Adipocyte (in vitro differentiated cells): ENCODE data around the gene VCL.

Source experiments
- DNase-seq: peaks from one replicate; pipeline ENCODE4 v3.0.0-alpha.2; 2015; ENCODE audit warnings: low read depth
- H3K27me3 ChIP-seq: replicated peaks from 2 replicates; pipeline ENCODE4 v1.7.0; 2013; ENCODE audit warnings: mild to moderate bottlenecking, low read length, moderate library complexity; ENCODE audit not compliant: control insufficient read depth, insufficient read depth
- H3K36me3 ChIP-seq: 2 replicates; pipeline ENCODE4 v1.7.0; 2013; ENCODE audit warnings: low read length, mild to moderate bottlenecking, moderate library complexity; ENCODE audit not compliant: control insufficient read depth, insufficient read depth, severe bottlenecking
- H3K4me1 ChIP-seq: 2 replicates; pipeline ENCODE4 v1.7.0; 2013; ENCODE audit warnings: mild to moderate bottlenecking, low read length, moderate library complexity; ENCODE audit not compliant: control insufficient read depth, insufficient read depth
- H3K4me3 ChIP-seq: 2 replicates; pipeline ENCODE4 v1.7.0; 2013; ENCODE audit warnings: mild to moderate bottlenecking, low read length, moderate library complexity
- H3K9ac ChIP-seq: 2 replicates; pipeline ENCODE4 v1.7.0; 2013; ENCODE audit warnings: mild to moderate bottlenecking, low read length, moderate library complexity
- H3K9me3 ChIP-seq: 2 replicates; pipeline ENCODE4 v1.7.0; 2013; ENCODE audit warnings: mild to moderate bottlenecking, low read length, moderate library complexity; ENCODE audit not compliant: control insufficient read depth

VCL gene

DNA sequence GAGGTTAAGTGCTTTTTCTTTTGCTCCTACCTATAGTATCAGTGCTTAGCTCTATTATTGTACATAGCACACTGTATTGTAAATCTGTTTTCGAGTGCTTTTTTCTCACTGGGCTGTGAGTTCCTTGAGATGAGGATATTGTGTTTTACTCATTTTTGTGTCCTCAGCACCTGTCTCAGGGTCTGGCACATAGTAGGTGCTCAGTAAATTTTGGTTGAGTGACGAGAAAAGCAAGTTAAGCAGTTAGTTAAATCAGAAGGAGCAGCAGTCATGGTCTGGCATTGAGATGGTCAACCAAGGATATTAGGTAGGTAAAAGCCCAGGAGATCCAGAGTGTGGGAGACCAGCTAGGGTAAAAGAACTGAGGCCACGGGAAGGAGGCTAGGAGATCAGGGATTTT is 101.5 kb downstream of the VCL start:
- no peaks in the 10 kb centered on the region for H3K4me1 ChIP-seq
- H3K9me3 ChIP-seq: no peaks in the 10 kb centered on the region
- no peak overlapping the region for H3K4me3 ChIP-seq
- H3K9ac ChIP-seq: no peak overlapping the region
- peaks cover 95% of the 10 kb centered on the region for H3K36me3 ChIP-seq
- no peak for DNase-seq
- H3K27me3 ChIP-seq: no peaks in the 10 kb centered on the region

- DNase-seq: no peak
- Histone ChIP-seq H3K27me3 (no peaks in the 10 kb centered on the region), H3K4me3 (no peak overlapping the region), H3K9me3 (no peaks in the 10 kb centered on the region), H3K9ac (no peak overlapping the region), H3K4me1 (no peaks in the 10 kb centered on the region), H3K36me3 (peaks cover 95% of the 10 kb centered on the region)
Measured at GRCh38 chr10:74099836-74100235, 101.9 kb downstream of the VCL start.

GRCh38 chr10:74103560-74104258 is 105.8 kb downstream of the VCL start:
- DNase-seq: peak; percentile 56
- no peak overlapping the region for H3K9ac ChIP-seq
- H3K27me3 ChIP-seq: no peaks in the 10 kb centered on the region
- no peak overlapping the region for H3K4me3 ChIP-seq
- H3K4me1 ChIP-seq: no peaks in the 10 kb centered on the region
- H3K9me3 ChIP-seq: no peaks in the 10 kb centered on the region
- H3K36me3 ChIP-seq: peaks cover 91% of the 10 kb centered on the region

DNA sequence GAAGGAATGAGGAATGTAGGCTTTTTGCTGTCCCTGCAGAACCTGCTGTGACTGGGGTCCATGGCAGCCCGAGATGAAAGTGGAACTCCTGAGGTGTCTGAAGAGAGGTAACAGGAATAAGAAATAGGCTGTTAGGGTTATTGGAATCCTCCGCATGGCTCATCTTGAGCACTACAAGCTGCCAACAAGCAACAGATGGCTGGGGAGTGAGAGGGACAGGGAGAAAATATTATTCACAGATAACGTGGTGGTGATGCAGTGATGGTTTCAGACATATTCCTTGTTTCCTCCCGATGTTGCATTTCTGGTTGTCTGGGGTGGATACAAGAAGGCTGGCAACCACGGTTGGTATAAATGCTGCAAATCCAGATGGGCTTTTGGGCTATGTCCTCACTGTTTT is 106.6 kb downstream of the VCL start:
- no peak for DNase-seq
- Histone ChIP-seq H3K9ac (no peak overlapping the region), H3K27me3 (no peaks in the 10 kb centered on the region), H3K9me3 (no peaks in the 10 kb centered on the region), H3K4me3 (no peak overlapping the region), H3K36me3 (peaks cover 91% of the 10 kb centered on the region), H3K4me1 (no peaks in the 10 kb centered on the region)

DNA sequence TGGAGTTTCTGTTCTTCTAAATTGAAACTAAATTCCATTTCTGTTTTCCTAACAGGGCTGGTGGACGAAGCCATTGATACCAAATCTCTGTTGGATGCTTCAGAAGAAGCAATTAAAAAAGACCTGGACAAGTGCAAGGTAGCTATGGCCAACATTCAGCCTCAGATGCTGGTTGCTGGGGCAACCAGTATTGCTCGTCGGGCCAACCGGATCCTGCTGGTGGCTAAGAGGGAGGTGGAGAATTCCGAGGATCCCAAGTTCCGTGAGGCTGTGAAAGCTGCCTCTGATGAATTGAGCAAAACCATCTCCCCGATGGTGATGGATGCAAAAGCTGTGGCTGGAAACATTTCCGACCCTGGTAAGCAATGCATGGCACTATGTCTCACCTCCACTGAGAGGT is 107.1 kb downstream of the VCL start:
- DNase-seq: no peak
- H3K4me1 ChIP-seq: no peaks in the 10 kb centered on the region
- H3K9me3 ChIP-seq: no peaks in the 10 kb centered on the region
- H3K27me3 ChIP-seq: no peaks in the 10 kb centered on the region
- H3K4me3 ChIP-seq: no peak overlapping the region
- H3K36me3 ChIP-seq: peaks cover 91% of the 10 kb centered on the region
- H3K9ac ChIP-seq: no peak overlapping the region

DNA sequence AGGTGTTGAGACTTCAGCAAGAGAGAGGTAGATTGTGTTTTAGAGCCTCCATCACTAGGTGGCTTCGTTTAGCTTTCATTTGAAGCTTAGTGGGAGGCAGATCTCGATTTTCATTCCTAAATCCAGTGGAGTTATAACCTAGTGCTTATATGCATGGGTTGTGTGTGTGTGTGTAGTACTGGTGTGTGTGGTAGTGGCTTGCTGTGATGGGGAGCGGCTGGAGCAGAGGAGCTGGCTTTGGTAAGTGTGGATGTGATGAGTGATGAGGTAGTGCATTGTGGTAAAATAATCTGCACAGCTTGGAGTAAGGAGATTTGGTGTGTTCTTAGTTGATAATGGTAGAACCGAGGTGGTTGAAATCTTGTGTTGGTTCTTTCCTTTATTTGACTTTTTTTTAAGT is 109.5 kb downstream of the VCL start:
- peaks cover 95% of the 10 kb centered on the region for H3K36me3 ChIP-seq
- no peak overlapping the region for H3K4me3 ChIP-seq

GRCh38 chr10:74109452-74109851 is 111.5 kb downstream of the VCL start:
- no peaks in the 10 kb centered on the region for H3K27me3 ChIP-seq
- no peak overlapping the region for H3K4me3 ChIP-seq
- DNase-seq: no peak
- peaks cover 95% of the 10 kb centered on the region for H3K36me3 ChIP-seq
- H3K9me3 ChIP-seq: no peaks in the 10 kb centered on the region
- H3K9ac ChIP-seq: no peak overlapping the region
- H3K4me1 ChIP-seq: peaks cover 14% of the 10 kb centered on the region

More for the DNA sequence above, 109.5 kb downstream of the VCL start:
- no peaks in the 10 kb centered on the region for H3K4me1 ChIP-seq
- H3K27me3 ChIP-seq: no peaks in the 10 kb centered on the region
- no peaks in the 10 kb centered on the region for H3K9me3 ChIP-seq
- no peak overlapping the region for H3K9ac ChIP-seq
- no peak for DNase-seq

GRCh38 chr10:74110120-74110519 is 112.2 kb downstream of the VCL start:
- Histone ChIP-seq H3K9ac (no peak overlapping the region), H3K9me3 (no peaks in the 10 kb centered on the region), H3K4me3 (no peak overlapping the region), H3K27me3 (no peaks in the 10 kb centered on the region), H3K4me1 (peaks cover 14% of the 10 kb centered on the region), H3K36me3 (peaks cover 95% of the 10 kb centered on the region)
- DNase-seq: no peak

GRCh38 chr10:74111799-74112198 is 113.9 kb downstream of the VCL start:
- Histone ChIP-seq H3K9ac (no peak overlapping the region), H3K27me3 (no peaks in the 10 kb centered on the region), H3K36me3 (peaks cover 95% of the 10 kb centered on the region), H3K4me1 (peaks cover 14% of the 10 kb centered on the region), H3K9me3 (no peaks in the 10 kb centered on the region), H3K4me3 (no peak overlapping the region)
- DNase-seq: no peak

DNA sequence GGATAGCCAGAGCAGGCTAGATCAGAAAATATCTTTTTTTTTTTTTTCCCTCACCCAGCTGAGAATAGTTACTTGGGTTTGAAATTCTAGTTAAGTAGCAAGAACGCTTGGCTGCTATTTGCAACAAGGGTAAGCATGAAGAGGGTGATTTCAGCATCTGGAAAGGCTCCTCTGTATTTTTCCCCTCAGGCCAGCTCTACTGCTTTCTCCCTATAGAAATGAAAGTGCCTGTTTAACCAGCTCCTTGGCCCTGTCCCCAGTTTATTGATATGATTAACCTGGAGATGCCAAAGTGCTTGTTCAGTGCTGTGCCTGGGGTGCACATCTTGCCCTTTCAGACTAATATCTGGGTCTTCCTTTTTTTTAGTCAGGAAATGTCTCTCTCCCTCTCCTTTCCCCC is 115.6 kb downstream of the VCL start:
- Histone ChIP-seq H3K27me3 (no peaks in the 10 kb centered on the region), H3K9me3 (no peaks in the 10 kb centered on the region), H3K9ac (peak overlapping the region; percentile 3), H3K4me1 (peaks cover 25% of the 10 kb centered on the region), H3K4me3 (no peak overlapping the region), H3K36me3 (peaks cover 98% of the 10 kb centered on the region)
- peak; percentile 81 for DNase-seq

DNA sequence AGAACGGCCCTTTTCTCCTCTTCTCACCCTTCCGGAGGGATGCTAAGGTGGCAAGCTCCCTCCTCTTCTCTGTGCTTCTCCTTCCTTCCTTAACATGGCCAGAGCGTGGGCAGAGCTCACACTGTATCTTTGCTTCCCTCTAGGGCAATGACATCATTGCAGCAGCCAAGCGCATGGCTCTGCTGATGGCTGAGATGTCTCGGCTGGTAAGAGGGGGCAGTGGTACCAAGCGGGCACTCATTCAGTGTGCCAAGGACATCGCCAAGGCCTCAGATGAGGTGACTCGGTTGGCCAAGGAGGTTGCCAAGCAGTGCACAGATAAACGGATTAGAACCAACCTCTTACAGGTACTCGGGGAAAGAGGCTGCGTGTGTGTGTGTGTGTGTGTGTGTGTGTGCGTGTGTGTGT is 116.1 kb downstream of the VCL start:
- Histone ChIP-seq H3K4me1 (peaks cover 30% of the 10 kb centered on the region), H3K9ac (peak overlapping the region; percentile 3), H3K27me3 (no peaks in the 10 kb centered on the region), H3K4me3 (no peak overlapping the region), H3K9me3 (no peaks in the 10 kb centered on the region), H3K36me3 (peaks cover 98% of the 10 kb centered on the region)
- DNase-seq: no peak

DNA sequence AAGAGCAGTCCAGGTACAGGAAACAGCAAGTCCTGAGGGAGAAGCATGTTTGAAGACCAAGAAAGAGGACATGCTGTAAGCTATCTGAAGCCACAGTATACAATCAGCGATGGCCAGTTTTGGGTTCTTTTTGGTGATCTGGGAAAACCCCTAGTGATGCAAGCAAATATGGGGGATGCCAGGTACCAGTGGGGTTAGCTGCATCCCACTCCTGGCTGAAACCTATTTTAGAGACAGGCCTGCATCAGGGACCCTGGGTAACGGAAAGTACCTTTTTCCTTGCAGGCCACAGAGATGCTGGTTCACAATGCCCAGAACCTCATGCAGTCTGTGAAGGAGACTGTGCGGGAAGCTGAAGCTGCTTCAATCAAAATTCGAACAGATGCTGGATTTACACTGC is 119.8 kb downstream of the VCL start:
- Histone ChIP-seq H3K9ac (no peak overlapping the region), H3K36me3 (peaks cover 94% of the 10 kb centered on the region)
- DNase-seq: no peak

More for the DNA sequence above, 119.8 kb downstream of the VCL start:
- no peak overlapping the region for H3K4me3 ChIP-seq
- no peaks in the 10 kb centered on the region for H3K9me3 ChIP-seq
- no peaks in the 10 kb centered on the region for H3K27me3 ChIP-seq
- peaks cover 65% of the 10 kb centered on the region for H3K4me1 ChIP-seq
